OCI-LY3 (cell line): ENCODE results near the gene CDH4.

Experiments used
- EZH2phosphoT487 ChIP-seq: fragments of 200-600 bp; shearing (Covaris generic); IDR thresholded peaks from 2 replicates; pipeline ENCODE4 v1.6.1; 2018; ENCODE audit warnings: antibody characterized with exemption, mixed run types, low read depth
- TF ChIP-seq, protein P1 (sequence below): fragments of 200-600, 300-600 bp; sonication (generic); IDR thresholded peaks from 2 replicates; pipeline ENCODE4 v1.5.1; 2014; ENCODE audit warnings: antibody characterized with exemption, low read length, low read depth

DNA sequence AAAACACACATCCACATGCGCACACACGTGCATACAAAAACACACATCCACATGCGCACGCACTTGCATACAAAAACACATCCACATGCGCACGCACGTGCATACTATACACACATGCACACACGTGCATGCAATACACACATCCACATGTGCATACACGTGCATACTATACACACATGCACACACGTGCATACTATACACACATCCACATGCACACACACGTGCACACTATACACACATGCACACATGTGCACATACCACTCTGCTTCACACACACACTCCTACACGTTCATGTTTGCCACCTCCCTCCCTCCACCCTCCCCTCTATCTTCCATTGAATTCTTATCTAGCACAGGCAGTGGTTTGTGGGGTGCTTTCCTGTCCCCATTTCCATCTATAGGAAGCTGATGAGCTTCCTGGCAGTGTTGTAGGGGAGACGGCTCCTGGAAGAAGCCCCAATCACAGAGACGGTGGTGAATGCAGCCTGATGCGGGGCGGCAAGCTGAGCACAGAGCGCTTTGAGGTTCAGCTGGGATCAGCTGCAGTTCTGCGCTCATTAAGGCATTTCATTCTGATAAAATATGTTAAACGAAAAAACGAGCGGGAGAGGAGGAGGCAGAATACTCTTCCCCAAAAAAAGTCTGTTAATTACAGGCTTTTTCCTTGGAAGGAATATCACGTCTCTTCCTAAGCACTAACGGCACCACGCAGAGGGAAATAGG lies 525.9 kb downstream of the CDH4 start:
- TF ChIP-seq, protein P1, sequence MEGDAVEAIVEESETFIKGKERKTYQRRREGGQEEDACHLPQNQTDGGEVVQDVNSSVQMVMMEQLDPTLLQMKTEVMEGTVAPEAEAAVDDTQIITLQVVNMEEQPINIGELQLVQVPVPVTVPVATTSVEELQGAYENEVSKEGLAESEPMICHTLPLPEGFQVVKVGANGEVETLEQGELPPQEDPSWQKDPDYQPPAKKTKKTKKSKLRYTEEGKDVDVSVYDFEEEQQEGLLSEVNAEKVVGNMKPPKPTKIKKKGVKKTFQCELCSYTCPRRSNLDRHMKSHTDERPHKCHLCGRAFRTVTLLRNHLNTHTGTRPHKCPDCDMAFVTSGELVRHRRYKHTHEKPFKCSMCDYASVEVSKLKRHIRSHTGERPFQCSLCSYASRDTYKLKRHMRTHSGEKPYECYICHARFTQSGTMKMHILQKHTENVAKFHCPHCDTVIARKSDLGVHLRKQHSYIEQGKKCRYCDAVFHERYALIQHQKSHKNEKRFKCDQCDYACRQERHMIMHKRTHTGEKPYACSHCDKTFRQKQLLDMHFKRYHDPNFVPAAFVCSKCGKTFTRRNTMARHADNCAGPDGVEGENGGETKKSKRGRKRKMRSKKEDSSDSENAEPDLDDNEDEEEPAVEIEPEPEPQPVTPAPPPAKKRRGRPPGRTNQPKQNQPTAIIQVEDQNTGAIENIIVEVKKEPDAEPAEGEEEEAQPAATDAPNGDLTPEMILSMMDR: no peak
- TF ChIP-seq EZH2phosphoT487: no peak
